ENCODE measurements around the gene CCDC120. TPM values are rescaled to one million over a fixed set of nuclear protein-coding genes. Genes with fewer than 3 reads are reported as not detected.
A peak's percentile ranks its signal among the peaks of the same experiment; 100 is the strongest.

Gene CCDC120
- total and polyA plus RNA-seq, 2 donors from 2014 or later, result 5.2 to 13.7 TPM

DNA sequence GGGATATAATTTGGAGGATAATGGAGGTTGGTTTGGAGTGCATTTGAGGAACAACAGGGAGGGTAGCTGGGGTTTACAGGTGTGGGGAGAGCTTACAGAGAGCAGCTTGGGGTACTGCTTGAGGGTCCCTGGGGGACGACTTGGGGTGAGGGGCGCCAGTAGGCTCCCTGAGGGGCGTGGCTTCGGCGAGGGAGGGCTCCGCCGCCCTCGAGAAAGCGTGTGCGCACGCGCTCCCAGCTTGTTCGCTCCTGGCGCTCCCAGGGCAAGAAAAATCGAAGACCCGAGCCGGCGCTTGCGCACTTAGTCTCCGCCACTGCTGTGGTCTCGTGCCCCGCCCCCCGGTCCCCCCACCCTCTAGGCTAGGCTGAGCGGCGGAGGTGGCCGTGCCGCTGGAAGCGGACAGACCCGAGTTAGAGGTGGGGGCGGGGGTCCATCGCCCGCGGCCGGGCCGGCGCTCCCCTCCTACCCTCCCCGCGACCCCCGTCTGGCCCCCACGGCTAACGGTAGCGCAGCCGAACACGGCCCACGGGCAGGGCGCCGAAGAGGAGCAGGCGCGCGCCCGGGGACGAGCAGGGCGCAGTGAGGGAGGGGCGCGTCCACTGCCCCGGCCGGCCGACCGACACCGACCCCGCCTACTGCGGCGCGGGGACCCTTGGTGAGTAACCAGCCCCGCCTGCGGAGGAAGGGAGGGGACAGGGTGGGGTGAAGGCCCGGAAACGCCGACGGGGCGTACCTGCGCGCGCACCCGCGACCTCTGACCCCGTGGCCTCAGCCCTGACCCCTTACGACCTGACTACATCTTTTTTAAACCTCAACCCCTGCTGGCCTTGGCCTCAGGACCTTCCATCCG is 5.4 kb upstream of the CCDC120 start:
- peak overlapping the region; percentile 45 to 60 (median 56) for H3K4me3 ChIP-seq (ENCODE audit: low read length in 3 of 3)
- peak overlapping the region; percentile 69 to 83 for H3K27ac ChIP-seq (ENCODE audit: low read depth in 2 of 2, low read length in 2 of 2)
- TF ChIP-seq, protein P1, sequence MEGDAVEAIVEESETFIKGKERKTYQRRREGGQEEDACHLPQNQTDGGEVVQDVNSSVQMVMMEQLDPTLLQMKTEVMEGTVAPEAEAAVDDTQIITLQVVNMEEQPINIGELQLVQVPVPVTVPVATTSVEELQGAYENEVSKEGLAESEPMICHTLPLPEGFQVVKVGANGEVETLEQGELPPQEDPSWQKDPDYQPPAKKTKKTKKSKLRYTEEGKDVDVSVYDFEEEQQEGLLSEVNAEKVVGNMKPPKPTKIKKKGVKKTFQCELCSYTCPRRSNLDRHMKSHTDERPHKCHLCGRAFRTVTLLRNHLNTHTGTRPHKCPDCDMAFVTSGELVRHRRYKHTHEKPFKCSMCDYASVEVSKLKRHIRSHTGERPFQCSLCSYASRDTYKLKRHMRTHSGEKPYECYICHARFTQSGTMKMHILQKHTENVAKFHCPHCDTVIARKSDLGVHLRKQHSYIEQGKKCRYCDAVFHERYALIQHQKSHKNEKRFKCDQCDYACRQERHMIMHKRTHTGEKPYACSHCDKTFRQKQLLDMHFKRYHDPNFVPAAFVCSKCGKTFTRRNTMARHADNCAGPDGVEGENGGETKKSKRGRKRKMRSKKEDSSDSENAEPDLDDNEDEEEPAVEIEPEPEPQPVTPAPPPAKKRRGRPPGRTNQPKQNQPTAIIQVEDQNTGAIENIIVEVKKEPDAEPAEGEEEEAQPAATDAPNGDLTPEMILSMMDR (IDR thresholded peaks at IDR 0.05; ENCODE audit: borderline replicate concordance, extremely low read depth, insufficient read depth), result no peak
- intact Hi-C loops (cut with DNase I), result no loop called here
- no peaks in the 10 kb centered on the region for H3K9me3 ChIP-seq (ENCODE audit: control insufficient read depth in 2 of 3, insufficient read depth in 1 of 3, low read length in 3 of 3)
- no peaks in the 10 kb centered on the region for H3K27me3 ChIP-seq (ENCODE audit: control insufficient read depth, insufficient read depth, low read length)
- peak overlapping the region in 2 of 3 donors; percentile 30 to 46 for H3K9ac ChIP-seq (ENCODE audit: low read length in 3 of 3)
- DNase-seq, result peak; percentile 82 to 92 (median 88)
- peaks cover 0 to 2% (median 0%) of the 10 kb centered on the region in 3 donors for H3K4me1 ChIP-seq (ENCODE audit: control insufficient read depth in 2 of 3, insufficient read depth in 2 of 3, low read depth in 1 of 3, low read length in 3 of 3)
- no peaks in the 10 kb centered on the region for H3K36me3 ChIP-seq (ENCODE audit: control insufficient read depth in 2 of 3, insufficient read depth in 3 of 3, low read length in 3 of 3)
- FAIRE-seq, result no peak

DNA sequence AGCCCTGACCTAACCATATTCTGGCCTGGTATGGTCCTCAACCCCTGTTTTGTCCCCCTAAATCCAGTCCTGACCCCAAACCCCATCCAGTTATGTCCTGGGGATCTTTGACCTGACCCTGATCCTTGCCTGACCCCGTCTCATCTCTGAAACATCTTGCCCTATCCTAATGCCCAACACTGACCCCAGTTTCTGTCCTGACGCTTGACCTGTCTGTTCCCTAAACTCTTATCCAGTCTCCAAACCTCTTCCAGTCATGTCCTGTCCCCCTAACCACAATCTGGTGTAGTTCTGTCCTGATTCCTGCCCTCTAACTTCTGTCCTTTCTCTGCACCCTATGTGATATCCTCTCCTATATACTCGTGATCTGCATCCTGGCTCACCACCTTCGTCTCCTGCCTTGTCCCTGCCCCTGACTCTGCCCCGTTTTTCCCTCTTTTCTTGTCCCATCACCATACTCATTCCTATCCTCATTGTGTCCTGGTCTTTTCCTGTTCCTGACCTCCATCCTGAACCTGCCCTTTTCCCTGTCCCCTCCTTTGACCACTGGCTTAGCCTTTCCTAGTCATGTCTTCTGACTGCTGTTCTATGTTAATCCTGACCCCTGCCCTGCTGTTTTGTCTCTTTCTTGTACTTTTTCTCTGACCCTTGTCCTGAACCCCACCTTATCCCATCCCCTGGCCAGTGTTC is 4.6 kb upstream of the CCDC120 start:
- Histone ChIP-seq H3K4me3 (ENCODE audit: low read length in 3 of 3) (peak overlapping the region; percentile 45 to 60 (median 56)), H3K9me3 (ENCODE audit: control insufficient read depth in 2 of 3, insufficient read depth in 1 of 3, low read length in 3 of 3) (no peaks in the 10 kb centered on the region), H3K9ac (ENCODE audit: low read length in 3 of 3) (peak overlapping the region in 2 of 3 donors; percentile 30 to 46), H3K27ac (ENCODE audit: low read depth in 2 of 2, low read length in 2 of 2) (peak overlapping the region; percentile 69 to 83), H3K36me3 (ENCODE audit: control insufficient read depth in 2 of 3, insufficient read depth in 3 of 3, low read length in 3 of 3) (no peaks in the 10 kb centered on the region), H3K4me1 (ENCODE audit: control insufficient read depth in 2 of 3, insufficient read depth in 2 of 3, low read depth in 1 of 3, low read length in 3 of 3) (peaks cover 0 to 2% (median 0%) of the 10 kb centered on the region in 3 donors), H3K27me3 (ENCODE audit: control insufficient read depth, insufficient read depth, low read length) (no peaks in the 10 kb centered on the region)
- TF ChIP-seq, protein P1 (IDR thresholded peaks at IDR 0.05; ENCODE audit: borderline replicate concordance, extremely low read depth, insufficient read depth), result no peak
- intact Hi-C loops (cut with DNase I), result no loop called here
- DNase-seq (no peak), FAIRE-seq (no peak)

DNA sequence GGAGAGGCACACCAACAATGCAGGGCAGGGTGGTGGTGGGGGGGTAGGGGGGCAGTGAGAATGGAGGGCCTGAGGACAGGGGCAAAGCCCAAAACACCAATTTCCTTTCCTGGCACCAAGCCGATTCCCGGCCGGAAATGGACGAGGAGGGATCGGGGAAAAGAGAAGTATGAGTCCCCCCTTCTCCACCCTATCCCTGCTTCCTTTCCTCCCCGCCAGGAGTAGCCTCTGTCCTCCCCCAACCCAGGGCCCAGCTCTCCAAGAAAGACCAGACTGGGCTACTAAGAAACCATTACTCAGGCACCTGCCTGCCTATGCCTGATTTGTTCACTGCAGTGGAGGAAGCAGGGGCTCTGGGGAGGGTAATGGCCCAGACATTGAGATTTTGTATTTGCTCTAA is 402 bp downstream of the CCDC120 start:
- peaks cover 0 to 7% (median 0%) of the 10 kb centered on the region in 3 donors for H3K4me1 ChIP-seq (ENCODE audit: control insufficient read depth in 2 of 3, insufficient read depth in 2 of 3, low read depth in 1 of 3, low read length in 3 of 3)
- peak in 1 of 5 donors; percentile 12 for DNase-seq
- H3K27ac ChIP-seq (ENCODE audit: low read depth in 2 of 2, low read length in 2 of 2), result peak overlapping the region; percentile 48 to 76
- H3K36me3 ChIP-seq (ENCODE audit: control insufficient read depth in 2 of 3, insufficient read depth in 3 of 3, low read length in 3 of 3), result no peaks in the 10 kb centered on the region
- no peaks in the 10 kb centered on the region for H3K27me3 ChIP-seq (ENCODE audit: control insufficient read depth, insufficient read depth, low read length)
- H3K9me3 ChIP-seq (ENCODE audit: control insufficient read depth in 2 of 3, insufficient read depth in 1 of 3, low read length in 3 of 3), result no peaks in the 10 kb centered on the region
- no peak for FAIRE-seq
- H3K9ac ChIP-seq (ENCODE audit: low read length in 3 of 3), result peak overlapping the region in 2 of 3 donors; percentile 24 to 58
- TF ChIP-seq, protein P1 (IDR thresholded peaks at IDR 0.05; ENCODE audit: borderline replicate concordance, extremely low read depth, insufficient read depth), result no peak
- peak overlapping the region in 2 of 3 donors; percentile 64 to 67 for H3K4me3 ChIP-seq (ENCODE audit: low read length in 3 of 3)
- intact Hi-C loops (cut with DNase I), result no loop called here
